Right lobe of liver (tissue), 6 donors: Measurements from ENCODE around the gene BRINP3. TPM values are rescaled to one million over a fixed set of nuclear protein-coding genes. Genes with fewer than 3 reads are reported as not detected.

ENCODE experiments used
- ATAC-seq, 4 donors: fragments of 200-7000 bp; cut with Tn5 transposase; one replicate each; pipeline ENCODE4 v1.9.1; 2020; ENCODE audit warnings: mild to moderate bottlenecking in 4 of 4, moderate library complexity in 4 of 4
- DNase-seq, 3 donors: peaks; one replicate each; pipeline ENCODE4 v3.0.0-alpha.2; 2020
- H3K27ac ChIP-seq, 3 donors: fragments of 200-600 bp; one replicate each; pipeline ENCODE4 v1.8.0; 2022
- H3K27me3 ChIP-seq, 2 donors: fragments of 200-600 bp; one replicate each; pipeline ENCODE4 v1.8.0; 2022
- H3K36me3 ChIP-seq, 4 donors: fragments of 200-600 bp; sonication (generic) in 1 of 4; one replicate each; pipeline versions ENCODE4 v1.5.1 to v1.8.0; 2017 to 2022; ENCODE audit warnings: control low read depth in 1 of 4
- H3K4me1 ChIP-seq, 4 donors: fragments of 200-600 bp; sonication (generic) in 1 of 4; one replicate each; pipeline versions ENCODE4 v1.5.1 to v1.8.0; 2017 to 2022; ENCODE audit warnings: control low read depth in 1 of 4
- H3K4me3 ChIP-seq, 3 donors: fragments of 200-600 bp; one replicate each; pipeline ENCODE4 v1.8.0; 2022
- H3K9me3 ChIP-seq, 4 donors: fragments of 200-600 bp; sonication (generic) in 1 of 4; one replicate each; pipeline versions ENCODE4 v1.5.1 to v1.8.0; 2017 to 2022; ENCODE audit warnings: control low read depth in 1 of 4
- CTCF ChIP-seq, 4 donors: fragments of 200-600 bp in 3 of 4; fragments of 450-650 bp in 1 of 4; IDR thresholded peaks; one replicate each; pipeline versions ENCODE4 v1.5.1 to v1.8.0; 2016 to 2022; ENCODE audit warnings: antibody characterized with exemption in 4 of 4, mild to moderate bottlenecking in 2 of 4
- POLR2A ChIP-seq: fragments of 450-650 bp; IDR thresholded peaks from one replicate; pipeline ENCODE4 v1.6.1; 2017; ENCODE audit warnings: antibody characterized with exemption, mild to moderate bottlenecking
- WGBS: methylation state at CpG from one replicate; pipeline ENCODE4 v1.1.6; 2018; ENCODE audit warnings: low coverage, low lambda C conversion rate; ENCODE audit not compliant: insufficient coverage; ENCODE audit errors: missing lambda C conversion rate; 5-methylcytosine and 5-hydroxymethylcytosine counted together
- intact Hi-C, 2 donors: fragments of 100-400 bp; cut with DNase I; formaldehyde crosslinking; loops; one replicate each; pipeline versions ENCODE4 v1.11.2 to v1.14.1; 2022
- total RNA-seq, 6 experiments: library from RNA; depleted of rRNA in 2 of 6; stranded (reverse); fragments of >200 nt in 2 of 6; fragmentation: NEBNext Ultra II Directional in 3 of 6; extraction: Animal tissue kit (Norgen Biotek cat#: 25700) in 3 of 6; gene quantifications; one replicate each; pipeline versions ENCODE4 v1.1.0 to v1.2.4, GENCODE V29; 2016 to 2023
- donor health status: DM: no; HTN: yes; CAD: no.
- donor health status: DM: no; HTN: no; CAD: no.
- donor health status: DM: no; HTN: no; CAD: no.
- donor health status: DM: no; HTN: yes; CAD: no.
- donor health status: DM: no; HTN: yes; CAD: no.

Gene BRINP3
- total RNA-seq, 6 experiments from 2014 or later = not detected

GRCh38 chr1:190296453-190296852 lies 181.2 kb downstream of the BRINP3 start:
- intact Hi-C loops = no loop called here
- no peak for TF ChIP-seq CTCF (IDR thresholded peaks at IDR 0.05)
- no peak for TF ChIP-seq POLR2A
- H3K4me1 ChIP-seq = no peaks in the 10 kb centered on the region
- DNase-seq (no peak), ATAC-seq (no peak)
- 61% methylated on average over 2 of the region's 2 CpGs for WGBS
- no peak overlapping the region for H3K4me3 ChIP-seq
- no peaks in the 10 kb centered on the region for H3K36me3 ChIP-seq
- H3K27me3 ChIP-seq = no peaks in the 10 kb centered on the region
- H3K9me3 ChIP-seq = no peaks in the 10 kb centered on the region
- H3K27ac ChIP-seq = no peak overlapping the region

- intact Hi-C loops = no loop called here
- ATAC-seq (no peak), DNase-seq (no peak)
- H3K27me3 ChIP-seq = no peaks in the 10 kb centered on the region
- H3K9me3 ChIP-seq = no peaks in the 10 kb centered on the region
- TF ChIP-seq CTCF (IDR thresholded peaks at IDR 0.05) (no peak), POLR2A (no peak)
- 38% methylated on average over 2 of the region's 2 CpGs for WGBS
- H3K27ac ChIP-seq = no peak overlapping the region
- H3K4me3 ChIP-seq = no peak overlapping the region
- H3K36me3 ChIP-seq = no peaks in the 10 kb centered on the region
- no peaks in the 10 kb centered on the region for H3K4me1 ChIP-seq
Observed at GRCh38 chr1:190289897-190290296, 187.8 kb downstream of the BRINP3 start.

- TF ChIP-seq CTCF (IDR thresholded peaks at IDR 0.05) (no peak), POLR2A (no peak)
- DNase-seq (no peak), ATAC-seq (no peak)
- H3K4me3 ChIP-seq = no peak overlapping the region
- H3K27me3 ChIP-seq = no peaks in the 10 kb centered on the region
- 50% methylated on average over 1 of the region's 1 CpG for WGBS
- H3K36me3 ChIP-seq = no peaks in the 10 kb centered on the region
- H3K9me3 ChIP-seq = no peaks in the 10 kb centered on the region
- intact Hi-C loops = no loop called here
- no peaks in the 10 kb centered on the region for H3K4me1 ChIP-seq
- H3K27ac ChIP-seq = no peak overlapping the region
Observed at GRCh38 chr1:190286111-190286510, 191.6 kb downstream of the BRINP3 start.

GRCh38 chr1:190277107-190277506 lies 200.6 kb downstream of the BRINP3 start:
- no peaks in the 10 kb centered on the region for H3K27me3 ChIP-seq
- ATAC-seq = no peak
- H3K36me3 ChIP-seq = no peaks in the 10 kb centered on the region
- H3K4me3 ChIP-seq = no peak overlapping the region
- no peaks in the 10 kb centered on the region for H3K9me3 ChIP-seq
- no peak for DNase-seq
- TF ChIP-seq CTCF (IDR thresholded peaks at IDR 0.05) = no peak
- no peak for TF ChIP-seq POLR2A
- H3K27ac ChIP-seq = no peak overlapping the region
- 70% methylated on average over 3 of the region's 3 CpGs for WGBS
- intact Hi-C loops = no loop called here
- H3K4me1 ChIP-seq = no peaks in the 10 kb centered on the region

GRCh38 chr1:190274721-190275120 lies 202.9 kb downstream of the BRINP3 start:
- no peak overlapping the region for H3K4me3 ChIP-seq
- no peaks in the 10 kb centered on the region for H3K4me1 ChIP-seq
- intact Hi-C loops = no loop called here
- H3K9me3 ChIP-seq = no peaks in the 10 kb centered on the region
- no peaks in the 10 kb centered on the region for H3K27me3 ChIP-seq
- TF ChIP-seq POLR2A = no peak
- TF ChIP-seq CTCF (IDR thresholded peaks at IDR 0.05) = no peak
- ATAC-seq (no peak), DNase-seq (no peak)
- H3K27ac ChIP-seq = no peak overlapping the region
- H3K36me3 ChIP-seq = no peaks in the 10 kb centered on the region
- WGBS = 41% methylated on average over 1 of the region's 1 CpG
